HCT116 (cell line): ENCODE data around the gene ADGRB3. TPM values are rescaled to one million over a fixed set of nuclear protein-coding genes. Genes with fewer than 3 reads are reported as not detected.

Experiments used
- ATAC-seq: fragments of 200-7000 bp; cut with Tn5 transposase; 2 replicates; pipeline ENCODE4 v1.9.1; 2020; ENCODE audit warnings: mild to moderate bottlenecking, moderate library complexity
- BruUV-seq: library from RNA; stranded (reverse); fragments of 400-500 nt; replicated peaks from 2 replicates; lab custom pipeline; 2021; lab: Mats Ljungman, UMichigan
- CTCF ChIA-PET: fragments of 300-600 bp; sonication (Branson Sonifier 250); formaldehyde crosslinking; loops from one replicate; lab custom pipeline; 2021; ENCODE audit warnings: antibody characterized with exemption; lab: Charles Lee
- POLR2A ChIA-PET: fragments of 300-600, 350-600 bp; sonication (Branson Sonifier 250); formaldehyde crosslinking; loops from one replicate; lab custom pipeline; 2021; ENCODE audit warnings: antibody characterized with exemption; lab: Charles Lee
- RAD21 ChIA-PET, 2 experiments: fragments of 300-600 bp; sonication (Branson Sonifier 250); formaldehyde crosslinking; loops; one replicate each; lab custom pipeline; 2023; ENCODE audit warnings: low total read pairs in 2 of 2; ENCODE audit not compliant: uncharacterized antibody in 2 of 2, unreplicated experiment in 2 of 2, low non-redundant PET in 1 of 2; lab: Charles Lee
- DNase-seq: peaks from one replicate; pipeline ENCODE4 v3.0.0-alpha.2; 2010; ENCODE audit warnings: low read depth, low spot score
- H2AFZ ChIP-seq: fragments of 200-600 bp; shearing (Covaris generic), sonication (generic); 2 replicates; pipeline ENCODE4 v1.6.1; 2017; ENCODE audit warnings: low read depth, mixed run types, mixed read lengths, antibody characterized with exemption, low read length; ENCODE audit not compliant: poor library complexity, severe bottlenecking
- H3K27ac ChIP-seq: 2 replicates; pipeline ENCODE4 v1.5.1; 2012; ENCODE audit warnings: low read depth, low read length
- H3K27me3 ChIP-seq: fragments of 200-600 bp; sonication (generic); 2 replicates; pipeline ENCODE4 v1.6.1; 2016; ENCODE audit warnings: mixed run types, low read length, mixed read lengths; ENCODE audit not compliant: insufficient read depth
- H3K36me3 ChIP-seq, 2 experiments: fragments of 200-500 bp in 1 of 2; fragments of 200-600 bp in 1 of 2; sonication (Bioruptor generic) in 1 of 2; sonication (generic) in 1 of 2; 2 replicates each; pipeline versions ENCODE4 v1.5.1 to v1.6.1; 2014 to 2016; ENCODE audit warnings: low read length in 2 of 2, inconsistent platforms in 1 of 2, mixed read lengths in 1 of 2, mixed run types in 1 of 2; ENCODE audit not compliant: insufficient read depth in 2 of 2, control insufficient read depth in 1 of 2
- H3K4me1 ChIP-seq, 2 experiments: fragments of 200-600 bp in 1 of 2; sonication (generic) in 1 of 2; 2 replicates each; pipeline versions ENCODE4 v1.5.1 to v1.6.1; 2012 to 2017; ENCODE audit warnings: low read length in 2 of 2, inconsistent platforms in 1 of 2, mild to moderate bottlenecking in 1 of 2, mixed read lengths in 1 of 2, mixed run types in 1 of 2, moderate library complexity in 1 of 2; ENCODE audit not compliant: insufficient read depth in 2 of 2, control insufficient read depth in 1 of 2
- H3K4me2 ChIP-seq: fragments of 200-600 bp; sonication (generic); 2 replicates; pipeline ENCODE4 v1.6.1; 2017; ENCODE audit warnings: mixed run types, low read length, mixed read lengths
- H3K4me3 ChIP-seq, 2 experiments: fragments of 200-600 bp in 1 of 2; sonication (generic) in 1 of 2; replicated peaks in 1 of 2; 2 replicates each; pipeline ENCODE4 v1.5.1; 2011 to 2016; ENCODE audit warnings: low read length in 2 of 2, control low read depth in 1 of 2, low read depth in 1 of 2, mild to moderate bottlenecking in 1 of 2, mixed read lengths in 1 of 2, mixed run types in 1 of 2
- H3K79me2 ChIP-seq: fragments of 200-600 bp; sonication (generic); 2 replicates; pipeline ENCODE4 v1.6.1; 2017; ENCODE audit warnings: mild to moderate bottlenecking, mixed run types, low read length, moderate library complexity, mixed read lengths; ENCODE audit not compliant: insufficient read depth
- H3K9ac ChIP-seq: fragments of 200-600 bp; sonication (generic); 2 replicates; pipeline ENCODE4 v1.6.1; 2016; ENCODE audit warnings: low read length, mixed read lengths
- H3K9me2 ChIP-seq: fragments of 200-600 bp; sonication (generic), shearing (Covaris generic); 2 replicates; pipeline ENCODE4 v1.6.1; 2017; ENCODE audit warnings: mixed run types, mild to moderate bottlenecking, moderate library complexity; ENCODE audit not compliant: insufficient read depth
- H3K9me3 ChIP-seq, 2 experiments: fragments of 200-500 bp in 1 of 2; fragments of 200-600 bp in 1 of 2; sonication (Bioruptor generic) in 1 of 2; sonication (generic) in 1 of 2; 2 replicates each; pipeline ENCODE4 v1.6.1; 2014 to 2017; ENCODE audit warnings: low read length in 2 of 2, mixed read lengths in 2 of 2, inconsistent platforms in 1 of 2, low read depth in 1 of 2, mild to moderate bottlenecking in 1 of 2, mixed run types in 1 of 2, moderate library complexity in 1 of 2; ENCODE audit not compliant: control insufficient read depth in 1 of 2, insufficient read depth in 1 of 2
- H4K20me1 ChIP-seq: fragments of 200-600 bp; sonication (generic), shearing (Covaris generic); 2 replicates; pipeline ENCODE4 v1.6.1; 2017; ENCODE audit warnings: mixed run types, mild to moderate bottlenecking, moderate library complexity; ENCODE audit not compliant: insufficient read depth
- CBX3 ChIP-seq: IDR thresholded peaks from 2 replicates; pipeline ENCODE4 v1.6.1; 2012; ENCODE audit warnings: low read depth
- CTCF ChIP-seq, 3 experiments: fragments of 200-600 bp in 1 of 3; sonication (generic) in 1 of 3; IDR thresholded peaks in 2 of 3; conservative IDR thresholded peaks in 1 of 3; 2 replicates each; pipeline ENCODE4 v1.5.1; 2012 to 2017; ENCODE audit warnings: low read depth in 2 of 3, low read length in 2 of 3, antibody characterized with exemption in 1 of 3, borderline replicate concordance in 1 of 3, control low read depth in 1 of 3, mild to moderate bottlenecking in 1 of 3, mixed read lengths in 1 of 3, mixed run types in 1 of 3, moderate library complexity in 1 of 3; ENCODE audit not compliant: insufficient read depth in 1 of 3
- EGR1 ChIP-seq: IDR thresholded peaks from 2 replicates; pipeline ENCODE4 v1.6.1; 2012; ENCODE audit warnings: low read depth
- EZH2 ChIP-seq: fragments of 200-600 bp; sonication (generic); IDR thresholded peaks from 2 replicates; pipeline ENCODE4 v1.6.1; 2017; ENCODE audit warnings: antibody characterized with exemption, mixed run types
- JUND ChIP-seq: IDR thresholded peaks from 2 replicates; pipeline ENCODE4 v1.6.1; 2012
- POLR2AphosphoS5 ChIP-seq: IDR thresholded peaks from 2 replicates; pipeline ENCODE4 v1.6.1; 2011; ENCODE audit warnings: mild to moderate bottlenecking, low read depth, low read length, moderate library complexity
- SIN3A ChIP-seq: IDR thresholded peaks from 2 replicates; pipeline ENCODE4 v1.6.1; 2012; ENCODE audit warnings: low read depth
- TCF7L2 ChIP-seq: IDR thresholded peaks from 2 replicates; pipeline ENCODE4 v1.7.0; 2011; ENCODE audit warnings: borderline replicate concordance, inconsistent platforms; ENCODE audit not compliant: insufficient read depth, insufficient read length; ENCODE audit errors: extremely low read depth
- YY1 ChIP-seq: IDR thresholded peaks from 2 replicates; pipeline ENCODE4 v1.6.1; 2011; ENCODE audit warnings: low read length, low read depth, moderate library complexity, mild to moderate bottlenecking; ENCODE audit not compliant: insufficient replicate concordance; ENCODE audit errors: extremely low read depth
- ZNF274 ChIP-seq: fragments of 200-500 bp; sonication (Bioruptor generic); IDR thresholded peaks from 2 replicates; pipeline ENCODE4 v1.6.1; 2014; ENCODE audit warnings: mild to moderate bottlenecking, low read depth, low read length, inconsistent platforms
- intact Hi-C: fragments of 100-400 bp; cut with micrococcal nuclease; formaldehyde crosslinking; loops from 2 replicates; pipeline ENCODE4 v1.10.0; 2022
- total RNA-seq: library from RNA; stranded (reverse); gene quantifications from one replicate; pipeline ENCODE4 v1.2.1, GENCODE V29; 2021; ENCODE audit not compliant: unreplicated experiment

ADGRB3 gene
- total RNA-seq, 1 experiment from 2014 or later: not detected

- Histone ChIP-seq H3K9ac (no peak overlapping the region), H3K4me1 (no peaks in the 10 kb centered on the region), H3K27me3 (no peaks in the 10 kb centered on the region), H3K4me2 (no peak overlapping the region), H3K9me3 (peaks cover 0 to 12% of the 10 kb centered on the region in 2 experiments; a peak in 3 of 4 replicates), H4K20me1 (no peaks in the 10 kb centered on the region), H2AFZ (no peak overlapping the region), H3K4me3 (no peak overlapping the region), H3K36me3 (no peaks in the 10 kb centered on the region), H3K27ac (no peak overlapping the region), H3K79me2 (no peaks in the 10 kb centered on the region), H3K9me2 (no peaks in the 10 kb centered on the region)
- TF ChIP-seq CBX3: no peak
- TF ChIP-seq YY1: no peak
- no peak for TF ChIP-seq POLR2AphosphoS5
- TF ChIP-seq JUND: no peak
- TF ChIP-seq SIN3A: no peak
- TF ChIP-seq CTCF (IDR thresholded peaks at IDR 0.05 in 2 of 3, conservative IDR thresholded peaks at IDR 0.05 in 1 of 3; ENCODE audit: borderline replicate concordance in 1 of 3, insufficient read depth in 1 of 3, low read depth in 2 of 3, low read length in 2 of 3): no peak
- TF ChIP-seq EZH2: no peak
- CTCF ChIA-PET: no interaction called here
- ATAC-seq (no peak), DNase-seq (no peak)
- RAD21 ChIA-PET: no interaction called here
- intact Hi-C loops: no loop called here
- POLR2A ChIA-PET: no interaction called here
- no TSS peak for BruUV-seq
Observed at GRCh38 chr6:68975064-68975463, 340.0 kb downstream of the ADGRB3 start.

- no peak overlapping the region for H3K4me3 ChIP-seq
- no peak overlapping the region for H3K9ac ChIP-seq
- no peaks in the 10 kb centered on the region for H3K4me1 ChIP-seq
- ATAC-seq (no peak), DNase-seq (no peak)
- H3K9me3 ChIP-seq: peaks cover 0 to 8% of the 10 kb centered on the region in 2 experiments; a peak in 3 of 4 replicates
- POLR2A ChIA-PET: no interaction called here
- intact Hi-C loops: no loop called here
- no peaks in the 10 kb centered on the region for H4K20me1 ChIP-seq
- H3K27ac ChIP-seq: no peak overlapping the region
- H3K79me2 ChIP-seq: no peaks in the 10 kb centered on the region
- RAD21 ChIA-PET: no interaction called here
- H3K36me3 ChIP-seq: no peaks in the 10 kb centered on the region
- no peak overlapping the region for H3K4me2 ChIP-seq
- BruUV-seq: no TSS peak
- CTCF ChIA-PET: no interaction called here
- no peaks in the 10 kb centered on the region for H3K9me2 ChIP-seq
- no peak for TF ChIP-seq EZH2
- no peak for TF ChIP-seq ZNF274
- TF ChIP-seq JUND: no peak
- TF ChIP-seq POLR2AphosphoS5: no peak
- TF ChIP-seq EGR1: no peak
- no peak for TF ChIP-seq TCF7L2
- TF ChIP-seq, all 23 proteins: peak for 0
- Histone ChIP-seq H2AFZ (no peak overlapping the region), H3K27me3 (no peaks in the 10 kb centered on the region)
Observed at GRCh38 chr6:68975816-68976215, 340.7 kb downstream of the ADGRB3 start.
